GM19455 (cell line): ENCODE data around the gene GALNT15.

Source experiments
- ATAC-seq: cut with Tn5 transposase; IDR thresholded peaks from one replicate; pipeline ENCODE4 v1.9.1; 2021; ENCODE audit not compliant: unreplicated experiment

The GALNT15 gene

GRCh38 chr3:16279010-16279801 is 104.7 kb downstream of the GALNT15 start:
- no peak for ATAC-seq

DNA sequence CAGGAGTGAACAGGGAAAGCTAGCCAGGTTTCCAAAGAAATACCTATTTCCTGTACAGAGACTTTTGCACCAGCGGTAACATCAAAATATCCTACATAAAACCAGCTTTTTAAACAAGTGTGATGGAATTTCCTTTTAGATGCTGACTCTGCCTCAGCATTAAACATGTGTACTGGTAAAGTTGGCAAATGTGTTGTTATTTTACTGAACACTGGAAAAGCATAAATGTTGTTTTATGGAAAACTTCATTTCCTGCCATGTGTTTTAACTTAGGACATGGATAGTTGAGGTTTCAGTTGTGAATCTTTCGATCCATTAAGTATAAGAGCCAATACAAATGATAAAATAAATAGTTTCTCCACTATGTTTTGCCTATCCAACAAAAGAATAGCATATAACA is 106.2 kb downstream of the GALNT15 start:
- no peak for ATAC-seq
